Non-pigmented ciliary epithelial cell (primary cell): ENCODE measurements around the gene DOHH.
"Not testable (repeated sequence)": the region's sequence is repeated elsewhere in the genome, so short reads cannot be mapped to it uniquely, and the experiment has no call there.

Experiments
- DNase-seq: peaks from one replicate; pipeline ENCODE4 v3.0.0-alpha.2; 2010; ENCODE audit warnings: low read depth

The DOHH gene

GRCh38 chr19:3534375-3535234, 34.1 kb upstream of the DOHH start:
- no peak for DNase-seq

DNA sequence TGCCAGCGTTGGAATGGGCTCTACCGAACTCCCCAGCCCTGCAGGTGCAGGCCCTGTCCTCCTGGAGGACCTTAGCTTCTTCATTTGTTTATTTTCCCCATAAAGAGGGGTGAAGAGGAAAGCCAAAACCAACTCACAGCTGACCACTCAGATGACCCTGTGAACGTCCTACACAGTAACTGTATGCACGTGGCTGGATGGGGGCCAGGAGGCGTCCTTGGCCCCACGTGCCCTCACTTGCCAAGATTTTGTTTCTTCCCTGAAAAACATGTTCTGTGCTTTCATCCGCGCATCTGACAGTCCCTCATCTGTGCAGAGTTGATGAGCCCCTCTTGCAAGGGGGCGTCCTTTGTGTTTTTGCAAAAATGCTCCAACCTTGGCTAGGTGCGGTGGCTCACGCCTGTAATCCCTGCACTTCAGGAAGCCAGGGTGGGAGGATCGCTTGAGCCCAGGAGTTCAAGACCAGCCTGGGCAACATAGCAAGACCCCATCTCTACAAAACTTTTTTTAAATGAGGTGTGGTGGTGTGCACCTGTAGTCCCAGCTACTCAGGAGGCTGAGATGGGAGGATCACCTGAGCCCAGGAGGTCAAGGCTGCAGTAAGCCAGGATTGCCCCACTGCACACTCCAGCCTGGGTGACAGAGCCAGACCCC, 33.2 kb upstream of the DOHH start:
- no peak for DNase-seq

GRCh38 chr19:3533033-3533432, 32.6 kb upstream of the DOHH start:
- DNase-seq, result no peak

DNA sequence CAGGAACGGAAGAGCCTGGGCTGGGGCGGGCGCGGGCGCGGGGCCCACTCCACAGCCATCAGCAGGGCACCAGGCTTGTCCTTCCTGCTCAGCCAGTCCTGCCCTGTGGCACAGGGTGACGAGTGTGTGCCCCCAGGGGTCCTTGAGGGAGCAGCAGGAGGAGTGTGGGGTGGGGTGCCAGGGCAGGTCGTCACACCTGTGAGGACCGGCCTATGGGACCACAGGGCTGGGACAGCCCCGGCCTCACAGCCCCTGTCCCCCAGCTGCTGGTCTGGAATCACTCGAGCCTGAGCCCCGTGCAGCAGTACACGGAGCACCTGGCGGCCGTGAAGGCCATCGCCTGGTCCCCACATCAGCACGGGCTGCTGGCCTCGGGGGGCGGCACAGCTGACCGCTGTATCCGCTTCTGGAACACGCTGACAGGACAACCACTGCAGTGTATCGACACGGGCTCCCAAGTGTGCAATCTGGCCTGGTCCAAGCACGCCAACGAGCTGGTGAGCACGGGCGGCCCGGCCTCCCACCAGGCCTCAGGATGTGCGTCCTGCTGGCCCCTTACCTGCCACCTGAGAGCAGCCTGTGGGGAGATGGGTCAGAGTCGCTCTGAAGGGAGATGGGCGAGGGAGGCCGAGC, 31.8 kb upstream of the DOHH start:
- DNase-seq, result no peak

- no peak for DNase-seq
Observed at GRCh38 chr19:3531716-3532115, 31.2 kb upstream of the DOHH start.

DNA sequence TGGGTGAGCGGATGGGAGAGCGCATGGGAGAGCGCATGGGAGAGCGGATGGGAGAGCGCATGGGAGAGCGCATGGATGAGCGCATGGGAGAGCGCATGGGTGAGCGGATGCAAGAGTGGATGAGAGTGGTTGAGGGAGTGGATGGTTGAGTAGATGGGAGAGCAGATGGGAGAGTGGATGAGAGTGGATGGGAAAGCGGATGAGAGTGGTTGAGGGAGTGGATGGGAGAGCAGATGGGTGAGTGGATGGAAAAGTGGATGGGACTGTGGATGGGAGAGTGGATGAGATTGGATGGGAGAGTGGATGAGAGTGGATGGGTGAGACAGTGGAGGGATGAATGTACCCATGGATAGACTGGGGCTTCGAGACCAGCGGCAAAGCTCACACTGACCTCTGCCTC, 29.9 kb upstream of the DOHH start:
- DNase-seq, result no peak

DNA sequence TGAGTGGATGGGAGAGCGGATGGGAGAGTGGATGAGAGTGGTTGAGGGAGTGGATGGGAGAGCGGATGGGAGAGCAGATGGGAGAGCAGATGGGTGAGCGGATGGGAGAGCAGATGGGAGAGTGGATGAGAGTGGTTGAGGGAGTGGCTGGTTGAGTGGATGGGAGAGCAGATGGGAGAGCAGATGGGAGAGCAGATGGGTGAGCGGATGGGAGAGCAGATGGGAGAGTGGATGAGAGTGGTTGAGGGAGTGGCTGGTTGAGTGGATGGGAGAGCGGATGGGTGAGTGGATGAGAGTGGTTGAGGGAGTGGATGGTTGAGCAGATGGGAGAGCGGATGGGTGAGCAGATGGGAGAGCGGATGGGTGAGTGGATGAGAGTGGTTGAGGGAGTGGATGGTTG, 28.8 kb upstream of the DOHH start:
- DNase-seq, result not testable (repeated sequence)

- DNase-seq, result no peak
Observed at GRCh38 chr19:3528539-3529211, 28.2 kb upstream of the DOHH start.

- no peak for DNase-seq
Observed at GRCh38 chr19:3528080-3528479, 27.6 kb upstream of the DOHH start.

GRCh38 chr19:3527238-3527910, 26.9 kb upstream of the DOHH start:
- DNase-seq, result no peak

DNA sequence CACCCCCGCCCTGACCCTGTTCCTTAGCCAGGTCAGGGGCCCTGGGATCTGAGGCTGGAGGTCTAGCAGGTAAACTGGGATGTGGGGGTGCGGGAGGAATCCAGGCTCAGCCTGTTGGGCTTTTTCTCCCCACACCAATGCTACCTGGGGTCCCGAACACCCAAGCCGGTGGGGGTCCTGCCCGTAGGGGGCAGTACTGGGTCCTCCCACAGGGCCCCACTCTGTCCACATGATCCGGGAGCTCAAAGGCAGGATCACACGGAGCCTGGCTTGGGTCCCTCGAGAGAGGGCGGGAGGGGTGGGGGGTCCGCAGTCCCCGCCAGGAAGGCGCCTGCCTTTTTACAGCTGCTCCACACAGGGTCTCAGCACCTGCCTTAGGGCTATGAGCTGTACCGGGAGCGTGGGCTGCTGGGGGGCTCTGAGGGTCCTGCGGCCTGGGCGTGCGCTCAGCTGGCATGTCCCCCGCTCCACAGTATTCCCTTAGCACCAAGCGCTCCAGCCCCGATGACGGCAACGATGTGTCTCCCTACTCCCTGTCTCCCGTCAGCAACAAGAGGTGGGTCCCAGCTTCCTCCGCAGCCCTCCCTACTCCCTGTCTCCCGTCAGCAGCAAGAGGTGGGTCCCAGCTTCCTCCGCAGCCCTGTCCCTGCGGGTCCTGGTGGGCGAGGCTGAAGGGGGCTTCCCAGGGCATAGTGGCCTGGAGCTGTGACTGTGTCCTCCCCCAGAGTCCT, 26.2 kb upstream of the DOHH start:
- no peak for DNase-seq

- no peak for DNase-seq
Observed at GRCh38 chr19:3524904-3525451, 24.5 kb upstream of the DOHH start.

GRCh38 chr19:3524078-3524842, 23.8 kb upstream of the DOHH start:
- DNase-seq, result no peak

DNA sequence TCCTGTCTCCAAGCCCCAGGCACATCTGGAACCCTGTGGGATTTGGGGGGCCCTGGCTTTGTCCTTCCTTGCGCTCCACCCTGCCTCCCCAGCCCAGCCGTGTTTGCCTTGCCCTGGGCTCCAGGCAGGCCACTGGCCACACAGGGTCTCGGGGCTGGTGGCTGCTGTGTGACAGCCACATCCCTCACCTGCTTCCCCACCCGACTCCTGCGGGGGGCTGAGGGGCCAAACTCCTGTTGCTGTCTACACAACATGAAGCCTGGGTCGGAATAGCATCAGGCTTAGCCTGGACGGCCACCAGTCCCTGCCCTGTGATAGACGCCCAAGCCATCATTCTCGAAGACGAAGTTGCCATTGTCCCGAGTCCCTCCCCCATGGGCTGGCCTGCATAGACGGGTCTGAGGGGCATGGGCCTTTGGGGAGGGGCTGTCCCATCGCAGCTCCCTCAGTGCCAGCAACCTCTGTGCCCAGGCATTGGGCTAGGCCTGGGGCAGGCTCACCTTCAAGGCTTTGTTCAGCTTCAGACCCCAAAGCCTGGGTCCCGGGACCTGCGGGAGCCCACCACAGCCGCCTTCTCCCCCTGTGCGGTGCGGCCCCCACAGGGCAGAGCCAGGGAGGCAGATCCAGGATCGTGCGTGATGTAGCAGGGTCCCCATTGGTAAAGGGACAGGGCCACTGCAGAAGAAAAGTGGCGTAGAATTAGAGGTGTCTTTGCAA, 23.0 kb upstream of the DOHH start:
- no peak for DNase-seq

DNA sequence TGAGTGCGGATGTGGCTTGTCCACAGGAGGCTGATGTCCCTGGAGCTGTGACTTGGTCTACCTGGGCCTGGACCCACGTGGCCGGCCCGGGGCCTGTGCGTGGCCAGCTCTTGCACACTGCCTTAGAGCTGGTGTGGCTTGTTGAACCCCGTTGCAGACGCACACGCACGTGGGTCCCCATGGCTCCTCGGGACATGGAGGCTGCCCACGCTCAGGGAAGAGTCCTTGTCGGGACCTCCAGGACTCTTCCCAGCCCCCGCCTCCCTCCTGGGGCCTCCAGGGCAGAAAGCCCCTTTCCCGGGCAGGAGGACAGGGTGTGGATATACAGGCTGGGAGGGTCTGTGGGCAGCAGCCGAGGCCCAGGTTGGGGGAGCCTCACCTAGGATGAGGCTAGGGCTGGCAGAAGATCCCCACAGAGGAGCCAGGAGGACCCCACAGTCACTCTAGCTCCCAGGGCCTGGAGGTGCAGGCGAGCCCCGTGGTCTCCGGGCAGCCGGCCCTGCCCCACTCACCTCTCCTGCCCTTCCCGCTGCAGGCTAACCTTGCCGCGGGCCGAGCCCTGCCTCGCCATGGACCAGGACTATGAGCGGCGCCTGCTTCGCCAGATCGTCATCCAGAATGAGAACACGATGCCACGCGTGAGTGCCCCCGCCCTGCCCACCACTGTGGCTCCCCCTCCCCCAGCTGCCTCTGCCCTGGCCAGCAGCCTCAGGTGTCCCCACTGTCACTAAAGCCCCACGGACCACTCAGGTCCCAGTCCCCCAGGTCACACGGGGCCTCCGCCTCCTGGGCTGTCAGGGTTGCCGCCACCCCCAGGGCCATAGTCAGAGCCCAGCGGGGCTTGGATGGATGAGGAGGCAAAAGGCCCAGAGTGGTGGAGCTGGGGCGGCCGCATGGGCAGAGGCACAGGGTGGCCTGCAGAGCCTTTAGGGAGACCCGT, 22.2 kb upstream of the DOHH start:
- no peak for DNase-seq

DNA sequence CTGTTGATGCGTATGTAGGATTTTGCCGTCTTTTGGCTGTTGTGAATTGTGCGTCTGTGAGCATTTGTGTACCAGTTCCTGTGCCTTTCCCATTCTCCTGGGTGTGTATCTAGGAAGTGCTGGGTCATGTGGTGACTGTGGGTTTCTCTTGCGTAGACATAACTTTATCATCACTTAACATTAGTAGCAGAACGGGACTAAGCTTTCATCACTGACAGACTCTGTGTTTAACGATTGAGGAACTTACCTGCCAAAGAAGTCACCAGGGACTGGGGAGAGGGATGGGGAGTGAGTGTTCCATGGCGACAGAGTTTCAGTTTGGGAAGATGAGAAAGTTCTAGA, 20.6 kb upstream of the DOHH start:
- no peak for DNase-seq

DNA sequence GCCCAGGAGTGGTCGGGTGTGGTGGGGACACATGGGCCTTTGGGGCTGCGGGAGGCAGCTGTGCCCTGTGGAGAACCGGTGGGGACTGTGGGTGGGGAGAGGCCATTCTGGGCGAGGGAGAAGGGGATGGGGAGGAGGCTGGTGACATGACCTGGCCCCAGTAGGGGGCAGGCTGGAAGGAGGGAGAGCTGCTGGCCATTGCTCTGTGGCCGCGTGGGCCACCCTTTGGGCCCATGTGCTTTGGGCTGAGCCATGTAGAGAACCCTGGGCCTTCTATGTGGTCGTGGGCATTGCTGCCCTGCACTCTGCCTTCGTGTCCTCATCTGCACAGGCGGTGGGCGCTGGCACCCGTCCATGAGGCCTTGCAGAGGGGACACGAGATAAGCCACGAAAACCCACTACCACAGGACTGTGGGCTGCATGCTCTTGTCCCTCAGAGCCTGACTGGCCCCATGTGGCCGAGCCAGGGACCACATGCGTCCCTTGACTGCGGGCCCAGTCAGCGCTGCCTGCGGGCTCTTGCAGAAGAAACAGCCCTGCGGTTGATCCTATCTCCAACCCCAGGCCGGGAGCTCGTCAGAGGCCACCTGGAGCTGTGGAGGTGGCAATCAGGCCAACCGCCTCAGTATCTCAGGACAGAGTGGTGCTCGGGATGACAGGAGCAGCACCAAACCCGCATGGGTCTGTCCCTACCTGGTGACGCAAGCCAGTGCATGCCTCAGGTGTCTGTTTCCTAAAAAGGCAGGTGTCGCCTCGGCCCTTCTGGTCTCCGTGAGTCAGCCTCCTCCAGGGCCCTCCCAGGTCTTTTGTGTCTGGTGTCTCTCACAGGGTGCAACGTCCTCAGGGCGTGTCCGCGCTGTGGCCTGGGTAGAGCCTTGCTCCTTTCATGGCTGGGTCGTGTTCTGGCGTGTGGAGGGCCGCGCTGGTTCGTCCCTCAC, 20.0 kb upstream of the DOHH start:
- no peak for DNase-seq
